HG02759 (cell line): ENCODE data around the gene PRXL2B.
"Not testable (repeated sequence)": the region's sequence is repeated elsewhere in the genome, so short reads cannot be mapped to it uniquely, and the experiment has no call there.

Experiments
- ATAC-seq: cut with Tn5 transposase; IDR thresholded peaks from one replicate; pipeline ENCODE4 v1.9.1; 2021; ENCODE audit warnings: mild to moderate bottlenecking, moderate library complexity; ENCODE audit not compliant: unreplicated experiment

The PRXL2B gene

GRCh38 chr1:2611031-2611501 lies 24.5 kb downstream of the PRXL2B start:
- ATAC-seq, result no peak

GRCh38 chr1:2611621-2612437 lies 25.3 kb downstream of the PRXL2B start:
- ATAC-seq, result no peak

GRCh38 chr1:2612591-2613365 lies 26.2 kb downstream of the PRXL2B start:
- no peak for ATAC-seq

GRCh38 chr1:2614145-2614544 lies 27.6 kb downstream of the PRXL2B start:
- no peak for ATAC-seq

- ATAC-seq, result no peak
Measured at GRCh38 chr1:2617971-2618470, 31.4 kb downstream of the PRXL2B start.

GRCh38 chr1:2623571-2624337 lies 37.2 kb downstream of the PRXL2B start:
- no peak for ATAC-seq

GRCh38 chr1:2624735-2625300 lies 38.2 kb downstream of the PRXL2B start:
- ATAC-seq, result no peak

GRCh38 chr1:2625311-2625710 lies 38.7 kb downstream of the PRXL2B start:
- no peak for ATAC-seq

GRCh38 chr1:2625748-2626147 lies 39.2 kb downstream of the PRXL2B start:
- ATAC-seq, result not testable (repeated sequence)

GRCh38 chr1:2627746-2628145 lies 41.2 kb downstream of the PRXL2B start:
- ATAC-seq, result no peak

- no peak for ATAC-seq
Measured at GRCh38 chr1:2628191-2628932, 41.8 kb downstream of the PRXL2B start.

GRCh38 chr1:2628933-2629626 lies 42.5 kb downstream of the PRXL2B start:
- no peak for ATAC-seq

- ATAC-seq, result no peak
Measured at GRCh38 chr1:2629627-2630497, 43.3 kb downstream of the PRXL2B start.

- ATAC-seq, result no peak
Measured at GRCh38 chr1:2630498-2631135, 44.0 kb downstream of the PRXL2B start.

- no peak for ATAC-seq
Measured at GRCh38 chr1:2631136-2632050, 44.8 kb downstream of the PRXL2B start.

GRCh38 chr1:2632051-2632430 lies 45.5 kb downstream of the PRXL2B start:
- ATAC-seq, result no peak
